H9 (cell line): ENCODE data around the gene ZNF652. TPM values are rescaled to one million over a fixed set of nuclear protein-coding genes. Genes with fewer than 3 reads are reported as not detected.

Experiments
- DNase-seq: peaks from one replicate; pipeline ENCODE4 v3.0.0-alpha.2; 2017
- H2AFZ ChIP-seq: one replicate; pipeline ENCODE4 v1.6.1; 2013; ENCODE audit warnings: mild to moderate bottlenecking, low read length, control low read depth, moderate library complexity
- H2AK5ac ChIP-seq: 2 replicates; pipeline ENCODE4 v1.6.1; 2013; ENCODE audit warnings: low read length, control low read depth, mixed read lengths; ENCODE audit not compliant: insufficient read length
- H2BK120ac ChIP-seq: one replicate; pipeline ENCODE4 v1.6.1; 2013; ENCODE audit warnings: low read depth, mild to moderate bottlenecking, low read length, control low read depth, inconsistent platforms; ENCODE audit not compliant: poor library complexity, severe bottlenecking
- H2BK12ac ChIP-seq: 2 replicates; pipeline ENCODE4 v1.6.1; 2013; ENCODE audit warnings: low read length, control low read depth, mixed read lengths, low read depth; ENCODE audit not compliant: insufficient read length
- H2BK15ac ChIP-seq: 2 replicates; pipeline ENCODE4 v1.6.1; 2013; ENCODE audit warnings: low read depth, low read length, control low read depth
- H2BK20ac ChIP-seq: one replicate; pipeline ENCODE4 v1.6.1; 2013; ENCODE audit warnings: low read depth, mild to moderate bottlenecking, low read length, control low read depth, inconsistent platforms; ENCODE audit not compliant: poor library complexity, severe bottlenecking
- H2BK5ac ChIP-seq: 2 replicates; pipeline ENCODE4 v1.6.1; 2013; ENCODE audit warnings: low read length, control low read depth, mixed read lengths; ENCODE audit not compliant: insufficient read length
- H3K14ac ChIP-seq: 2 replicates; pipeline ENCODE4 v1.6.1; 2013; ENCODE audit warnings: low read length, control low read depth; ENCODE audit not compliant: insufficient read depth
- H3K18ac ChIP-seq: 2 replicates; pipeline ENCODE4 v1.6.1; 2013; ENCODE audit warnings: low read depth, mild to moderate bottlenecking, mixed read lengths, low read length, control low read depth; ENCODE audit not compliant: insufficient read length
- H3K23ac ChIP-seq: 2 replicates; pipeline ENCODE4 v1.6.1; 2013; ENCODE audit warnings: low read length, control low read depth, mixed read lengths, low read depth; ENCODE audit not compliant: insufficient read length
- H3K23me2 ChIP-seq: 2 replicates; pipeline ENCODE4 v1.6.1; 2013; ENCODE audit warnings: low read depth, mild to moderate bottlenecking, mixed read lengths, low read length, control low read depth; ENCODE audit not compliant: insufficient read length, poor library complexity, severe bottlenecking
- H3K27ac ChIP-seq: 2 replicates; pipeline ENCODE4 v1.5.1; 2013; ENCODE audit warnings: low read length, control low read depth, mixed read lengths, low read depth; ENCODE audit not compliant: insufficient read length
- H3K27me3 ChIP-seq: 2 replicates; pipeline ENCODE4 v1.6.1; 2013; ENCODE audit warnings: low read length, control low read depth, inconsistent platforms; ENCODE audit not compliant: insufficient read depth
- H3K4ac ChIP-seq: 2 replicates; pipeline ENCODE4 v1.6.1; 2013; ENCODE audit warnings: low read depth, mild to moderate bottlenecking, control low read depth, inconsistent platforms, low read length, moderate library complexity
- H3K4me1 ChIP-seq: 2 replicates; pipeline ENCODE4 v1.6.1; 2013; ENCODE audit warnings: low read length, control low read depth, inconsistent platforms; ENCODE audit not compliant: insufficient read depth
- H3K4me2 ChIP-seq: 2 replicates; pipeline ENCODE4 v1.6.1; 2013; ENCODE audit warnings: low read length, control low read depth, mixed read lengths; ENCODE audit not compliant: insufficient read length, insufficient read depth
- H3K56ac ChIP-seq: 2 replicates; pipeline ENCODE4 v1.6.1; 2013; ENCODE audit warnings: low read depth, mild to moderate bottlenecking, mixed read lengths, low read length, control low read depth; ENCODE audit not compliant: insufficient read length
- H3K79me1 ChIP-seq: 2 replicates; pipeline ENCODE4 v1.6.1; 2013; ENCODE audit warnings: low read depth, mild to moderate bottlenecking, moderate library complexity, low read length, control low read depth, inconsistent platforms; ENCODE audit not compliant: insufficient read depth, poor library complexity, severe bottlenecking
- H3K79me2 ChIP-seq: 2 replicates; pipeline ENCODE4 v1.6.1; 2013; ENCODE audit warnings: low read length, control low read depth, inconsistent platforms; ENCODE audit not compliant: insufficient read depth
- H3K9ac ChIP-seq: 2 replicates; pipeline ENCODE4 v1.6.1; 2013; ENCODE audit warnings: low read length, control low read depth, mixed read lengths; ENCODE audit not compliant: insufficient read length; ENCODE audit errors: extremely low read depth
- H3K9me3 ChIP-seq: one replicate; pipeline ENCODE4 v1.6.1; 2013; ENCODE audit warnings: low read depth, low read length, inconsistent platforms; ENCODE audit not compliant: control insufficient read depth
- H3T11ph ChIP-seq: one replicate; pipeline ENCODE4 v1.6.1; 2013; ENCODE audit warnings: mild to moderate bottlenecking, low read length, control low read depth, inconsistent platforms
- H4K20me1 ChIP-seq: one replicate; pipeline ENCODE4 v1.6.1; 2013; ENCODE audit not compliant: control insufficient read depth, insufficient read length, insufficient read depth
- H4K5ac ChIP-seq: 2 replicates; pipeline ENCODE4 v1.6.1; 2013; ENCODE audit warnings: low read depth, mild to moderate bottlenecking, mixed read lengths, low read length, control low read depth; ENCODE audit not compliant: insufficient read length
- H4K8ac ChIP-seq: replicated peaks from 2 replicates; pipeline ENCODE4 v1.6.1; 2013; ENCODE audit warnings: low read length, control low read depth, mixed read lengths, low read depth; ENCODE audit not compliant: insufficient read length
- H4K91ac ChIP-seq: 2 replicates; pipeline ENCODE4 v1.6.1; 2013; ENCODE audit warnings: low read depth, mild to moderate bottlenecking, moderate library complexity, mixed read lengths, low read length, control low read depth; ENCODE audit not compliant: insufficient read length
- H3K27ac Mint-ChIP-seq, 3 experiments: 2 replicates in 2 of 3; 3 replicates in 1 of 3; pipeline ENCODE4 v1.8.0; 2020 to 2021; ENCODE audit warnings: mixed read lengths in 3 of 3, mild to moderate bottlenecking in 1 of 3, moderate library complexity in 1 of 3
- H3K27me3 Mint-ChIP-seq: 2 replicates; pipeline ENCODE4 v1.8.0; 2021; ENCODE audit warnings: low read depth, mild to moderate bottlenecking, moderate library complexity, mixed read lengths
- H3K36me3 Mint-ChIP-seq, 3 experiments: 2 replicates in 2 of 3; 3 replicates in 1 of 3; pipeline ENCODE4 v1.8.0; 2020 to 2021; ENCODE audit warnings: low read depth in 3 of 3, mixed read lengths in 3 of 3; ENCODE audit not compliant: insufficient read depth in 1 of 3
- H3K4me1 Mint-ChIP-seq, 2 experiments: 2 replicates each; pipeline ENCODE4 v1.8.0; 2020; ENCODE audit warnings: mixed read lengths in 2 of 2
- H3K4me3 Mint-ChIP-seq, 2 experiments: 2 replicates in 1 of 2; 3 replicates in 1 of 2; pipeline ENCODE4 v1.8.0; 2020 to 2021; ENCODE audit warnings: mild to moderate bottlenecking in 2 of 2, mixed read lengths in 2 of 2, moderate library complexity in 1 of 2
- H3K9me3 Mint-ChIP-seq, 2 experiments: 2 replicates in 1 of 2; 3 replicates in 1 of 2; pipeline ENCODE4 v1.8.0; 2020; ENCODE audit warnings: mild to moderate bottlenecking in 2 of 2, mixed read lengths in 2 of 2, moderate library complexity in 1 of 2
- WGBS: extraction: QIAGEN DNeasy Blood & Tissue Kit; methylation state at CpG from one replicate; pipeline ENCODE4 v1.1.7; 2013; ENCODE audit warnings: missing lambda C conversion rate, low lambda C conversion rate, mixed read lengths; ENCODE audit not compliant: insufficient read length; ENCODE audit errors: extremely low coverage; 5-methylcytosine and 5-hydroxymethylcytosine counted together
- total RNA-seq: library from RNA; stranded (reverse); gene quantifications from 2 replicates; pipeline ENCODE4 v1.2.1, GENCODE V29; 2021
- TF ChIP-seq, protein P1 (sequence below): fragments of 200-600 bp; sonication (generic); conservative IDR thresholded peaks from 3 replicates; pipeline ENCODE4 v1.8.0; 2021; ENCODE audit warnings: antibody characterized with exemption, mild to moderate bottlenecking

ZNF652 gene
- total RNA-seq, 1 experiment from 2014 or later = 33.6 TPM

DNA sequence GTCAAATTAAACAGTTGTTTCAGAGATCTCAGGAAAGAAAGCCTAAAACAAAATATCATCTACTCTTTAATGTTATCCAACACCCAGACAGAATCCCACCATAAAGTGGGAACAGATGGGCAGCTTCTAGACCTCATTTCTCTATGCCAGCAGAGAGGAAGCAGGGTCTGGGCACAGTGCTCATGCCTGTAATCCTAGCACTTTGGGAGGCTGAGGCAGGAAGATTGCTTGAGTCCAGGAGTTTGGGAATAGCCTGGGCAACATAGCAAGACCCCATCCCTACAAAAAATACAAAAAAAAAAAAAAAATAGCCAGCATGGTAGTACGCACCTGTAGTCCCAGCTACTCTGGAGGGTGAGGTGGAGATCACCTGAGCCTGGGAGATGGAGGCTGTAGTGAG lies 13.5 kb upstream of the ZNF652 start:
- peaks cover 12% of the 10 kb centered on the region for H3K4me1 ChIP-seq
- H3T11ph ChIP-seq = no peak overlapping the region
- H3K23me2 ChIP-seq = peaks cover 2% of the 10 kb centered on the region
- H3K18ac ChIP-seq = no peak overlapping the region
- no peaks in the 10 kb centered on the region for H3K36me3 Mint-ChIP-seq
- H3K27ac Mint-ChIP-seq = peak overlapping the region in 1 of 3 experiments; percentile 8; a peak in 1 of 7 replicates
- no peak overlapping the region for H2BK20ac ChIP-seq
- no peak overlapping the region for H2BK5ac ChIP-seq
- no peak overlapping the region for H2BK12ac ChIP-seq
- TF ChIP-seq, protein P1, sequence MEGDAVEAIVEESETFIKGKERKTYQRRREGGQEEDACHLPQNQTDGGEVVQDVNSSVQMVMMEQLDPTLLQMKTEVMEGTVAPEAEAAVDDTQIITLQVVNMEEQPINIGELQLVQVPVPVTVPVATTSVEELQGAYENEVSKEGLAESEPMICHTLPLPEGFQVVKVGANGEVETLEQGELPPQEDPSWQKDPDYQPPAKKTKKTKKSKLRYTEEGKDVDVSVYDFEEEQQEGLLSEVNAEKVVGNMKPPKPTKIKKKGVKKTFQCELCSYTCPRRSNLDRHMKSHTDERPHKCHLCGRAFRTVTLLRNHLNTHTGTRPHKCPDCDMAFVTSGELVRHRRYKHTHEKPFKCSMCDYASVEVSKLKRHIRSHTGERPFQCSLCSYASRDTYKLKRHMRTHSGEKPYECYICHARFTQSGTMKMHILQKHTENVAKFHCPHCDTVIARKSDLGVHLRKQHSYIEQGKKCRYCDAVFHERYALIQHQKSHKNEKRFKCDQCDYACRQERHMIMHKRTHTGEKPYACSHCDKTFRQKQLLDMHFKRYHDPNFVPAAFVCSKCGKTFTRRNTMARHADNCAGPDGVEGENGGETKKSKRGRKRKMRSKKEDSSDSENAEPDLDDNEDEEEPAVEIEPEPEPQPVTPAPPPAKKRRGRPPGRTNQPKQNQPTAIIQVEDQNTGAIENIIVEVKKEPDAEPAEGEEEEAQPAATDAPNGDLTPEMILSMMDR = no peak
- no peak overlapping the region for H2AFZ ChIP-seq
- no peak for DNase-seq
- H2BK120ac ChIP-seq = no peak overlapping the region
- no peak overlapping the region for H2BK15ac ChIP-seq
- no peaks in the 10 kb centered on the region for H3K9me3 ChIP-seq
- no peak overlapping the region for H3K56ac ChIP-seq
- no peak overlapping the region for H2AK5ac ChIP-seq
- no peaks in the 10 kb centered on the region for H3K9me3 Mint-ChIP-seq
- H3K27me3 Mint-ChIP-seq = peaks cover 1% of the 10 kb centered on the region; the same call in 1 of the 2 replicates
- no peak overlapping the region for H4K91ac ChIP-seq
- H3K4me2 ChIP-seq = no peak overlapping the region
- no CpG with 5 or more reads among the region's 1 CpG for WGBS
- H3K23ac ChIP-seq = no peak overlapping the region
- no peak overlapping the region for H3K4me3 Mint-ChIP-seq
- no peaks in the 10 kb centered on the region for H3K79me1 ChIP-seq
- H3K4ac ChIP-seq = no peak overlapping the region
- no peak overlapping the region for H4K8ac ChIP-seq
- H3K27me3 ChIP-seq = no peaks in the 10 kb centered on the region
- no peak overlapping the region for H3K9ac ChIP-seq
- H4K20me1 ChIP-seq = no peaks in the 10 kb centered on the region
- H3K14ac ChIP-seq = no peak overlapping the region
- H3K4me1 Mint-ChIP-seq = peaks cover 27 to 39% of the 10 kb centered on the region in 2 experiments
- H3K79me2 ChIP-seq = no peaks in the 10 kb centered on the region
- H3K27ac ChIP-seq = no peak overlapping the region
- H4K5ac ChIP-seq = no peak overlapping the region
